GM10847 (cell line): ENCODE data around the gene RUNX3.

Source experiments
- POLR2A ChIP-seq: IDR thresholded peaks from 2 replicates; pipeline ENCODE4 v1.6.1; 2011; ENCODE audit not compliant: insufficient read length; ENCODE audit errors: extremely low read depth

The RUNX3 gene

DNA sequence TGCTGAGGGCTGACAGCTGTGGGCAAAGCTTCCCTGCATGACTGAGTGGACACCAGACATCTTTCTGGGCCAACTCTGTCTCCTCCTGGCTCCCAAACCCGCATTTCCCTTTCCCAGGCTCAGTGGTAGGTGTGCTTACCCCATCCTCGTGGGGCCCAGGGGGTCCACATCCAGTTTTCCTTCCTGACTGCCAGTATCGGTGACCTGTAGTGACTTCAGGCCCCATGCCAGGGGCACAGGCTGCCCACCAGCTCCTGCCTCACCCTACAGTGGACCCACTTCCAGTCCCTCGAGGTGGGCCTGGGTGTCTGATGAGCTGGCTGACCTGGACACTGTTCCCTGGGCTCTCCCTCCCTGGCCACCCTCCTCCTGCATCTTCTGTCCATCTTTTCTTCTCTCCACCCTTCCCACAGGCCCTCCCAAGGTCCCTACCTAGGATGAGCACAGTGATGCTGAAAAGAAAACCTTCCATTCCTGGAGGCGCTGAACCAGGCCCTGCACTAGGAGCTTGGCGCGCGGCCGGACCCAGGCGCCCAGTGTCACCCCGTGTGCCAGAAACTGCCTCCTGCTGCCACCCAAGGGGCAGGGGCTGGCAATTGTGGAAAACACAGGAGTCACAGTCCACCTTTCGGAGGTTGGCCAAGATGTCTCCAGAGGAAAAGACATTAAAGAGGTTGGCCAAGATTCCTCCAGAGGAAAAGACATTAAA lies 67.1 kb downstream of the RUNX3 start:
- no peak for TF ChIP-seq POLR2A

DNA sequence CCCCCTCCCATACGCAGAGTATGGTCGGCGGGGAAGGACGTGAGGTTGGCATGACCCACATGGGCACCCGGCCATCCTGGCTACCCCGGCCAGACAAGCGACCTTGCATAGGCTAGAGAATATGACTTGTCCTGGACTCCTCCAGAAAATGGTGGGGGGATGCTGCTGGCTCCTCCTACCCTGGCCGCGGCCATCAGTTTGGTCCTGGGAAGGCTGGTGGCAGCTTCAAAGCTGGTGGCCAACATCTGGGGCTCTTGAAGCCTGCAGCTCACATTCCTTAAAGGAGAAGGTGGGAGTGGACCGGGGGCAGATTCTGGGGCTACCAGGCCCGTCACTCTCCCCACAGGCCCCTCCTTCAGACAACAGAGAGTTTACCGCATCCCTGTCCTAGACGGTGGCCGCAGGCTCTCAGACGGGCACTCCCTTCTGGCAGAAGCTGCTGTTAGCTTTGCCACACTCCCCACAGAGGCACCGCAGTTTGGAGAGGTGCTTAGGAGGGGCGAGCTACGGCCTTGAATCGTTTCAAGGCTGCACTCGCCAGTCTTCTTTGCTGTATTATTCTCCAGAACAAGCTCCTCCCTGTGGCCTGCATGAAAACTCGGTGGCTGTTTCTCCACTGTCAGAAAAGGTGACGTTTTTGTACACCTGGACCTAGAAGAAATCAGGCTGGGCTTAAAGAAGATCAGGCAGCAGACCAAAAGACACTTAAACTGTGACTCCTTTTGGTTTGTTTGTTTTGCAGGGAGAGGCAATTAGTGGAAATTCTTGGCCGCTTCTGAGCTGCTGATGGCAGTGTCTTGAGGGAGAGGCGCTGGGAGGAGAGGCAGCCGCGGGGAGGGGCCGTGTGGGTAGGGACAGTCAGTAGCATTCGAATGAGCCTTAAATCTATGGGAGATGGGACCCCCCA lies 68.0 kb downstream of the RUNX3 start:
- TF ChIP-seq POLR2A, result no peak

DNA sequence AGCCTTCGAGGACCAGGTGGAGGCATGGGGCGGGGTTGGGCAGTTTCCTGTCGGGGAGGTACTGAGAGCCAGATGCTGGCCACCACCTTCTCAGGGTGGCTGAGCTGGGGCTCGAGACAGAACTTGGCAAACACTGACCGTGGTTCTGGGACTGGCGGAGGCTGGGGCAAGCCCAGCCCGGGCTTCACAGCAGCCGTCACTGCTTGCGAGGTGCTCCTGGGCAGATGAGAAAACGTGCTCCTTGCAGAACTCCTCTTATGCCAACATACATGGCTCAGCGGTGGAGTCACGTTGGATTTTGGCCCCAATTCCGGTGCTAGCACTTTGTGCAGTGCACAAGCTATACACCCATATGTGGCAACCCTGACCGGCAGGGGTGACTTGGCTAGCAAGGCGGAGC lies 69.2 kb downstream of the RUNX3 start:
- TF ChIP-seq POLR2A, result no peak

DNA sequence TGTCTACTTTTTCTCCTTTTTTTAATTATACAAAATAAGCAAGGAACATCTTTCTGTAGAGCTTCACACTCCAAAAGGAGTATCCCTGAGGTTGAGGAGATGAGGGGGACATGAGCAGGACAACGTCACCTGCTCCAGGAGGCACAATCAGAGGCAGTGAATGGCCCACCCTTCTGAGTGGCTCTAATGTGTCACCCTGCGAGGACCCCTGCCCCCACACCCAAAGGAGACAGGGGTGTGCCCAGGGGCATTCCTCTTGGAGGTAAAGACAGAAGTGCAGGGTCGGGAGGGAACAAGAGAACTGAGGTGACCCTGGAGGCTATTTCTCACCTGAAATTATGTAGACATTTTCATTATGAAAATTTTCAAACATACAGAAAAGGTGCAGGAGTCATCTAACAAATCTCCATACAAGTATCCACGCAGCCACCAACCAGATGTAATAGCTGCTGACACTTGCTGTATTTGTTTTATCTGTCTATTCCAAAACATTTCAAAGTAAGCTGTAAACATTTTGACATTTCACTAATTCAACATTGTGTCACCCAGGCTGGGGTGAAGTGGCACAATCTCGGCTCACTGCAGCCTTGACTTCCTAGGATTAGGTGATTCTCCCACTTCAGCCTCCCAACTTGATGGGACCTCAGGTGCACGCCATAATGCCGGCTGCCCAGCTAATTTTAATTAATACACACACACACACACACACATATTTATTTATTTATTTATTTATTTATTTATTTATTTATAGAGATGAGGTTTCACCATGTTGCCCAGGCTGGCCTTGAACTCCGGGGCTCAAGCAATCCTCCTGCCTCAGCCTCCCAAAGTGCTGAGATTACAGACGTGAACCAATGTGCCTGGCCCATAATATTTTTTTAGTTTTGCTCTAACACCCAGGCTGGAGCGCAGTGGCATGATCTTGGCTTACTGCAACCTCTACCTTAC lies 70.7 kb downstream of the RUNX3 start:
- TF ChIP-seq POLR2A, result no peak

DNA sequence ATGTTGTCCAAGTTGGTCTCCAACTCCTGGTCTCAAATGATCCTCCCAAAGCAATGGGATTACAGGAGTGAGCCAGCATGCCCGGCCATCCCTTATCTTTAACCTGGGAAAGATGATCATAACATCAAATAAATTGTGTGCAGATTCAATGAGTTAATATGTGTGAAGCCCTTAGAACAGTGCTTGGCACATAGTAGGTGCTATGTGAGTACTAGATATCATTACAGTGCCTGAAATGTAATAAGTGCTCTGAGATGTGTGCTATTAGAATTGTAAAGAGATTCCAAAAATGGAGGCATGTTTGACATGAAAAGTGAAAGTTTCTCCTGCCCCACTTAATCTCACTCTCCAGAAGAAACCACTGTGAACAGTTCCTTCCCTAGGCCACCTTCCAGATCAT lies 71.8 kb downstream of the RUNX3 start:
- no peak for TF ChIP-seq POLR2A

DNA sequence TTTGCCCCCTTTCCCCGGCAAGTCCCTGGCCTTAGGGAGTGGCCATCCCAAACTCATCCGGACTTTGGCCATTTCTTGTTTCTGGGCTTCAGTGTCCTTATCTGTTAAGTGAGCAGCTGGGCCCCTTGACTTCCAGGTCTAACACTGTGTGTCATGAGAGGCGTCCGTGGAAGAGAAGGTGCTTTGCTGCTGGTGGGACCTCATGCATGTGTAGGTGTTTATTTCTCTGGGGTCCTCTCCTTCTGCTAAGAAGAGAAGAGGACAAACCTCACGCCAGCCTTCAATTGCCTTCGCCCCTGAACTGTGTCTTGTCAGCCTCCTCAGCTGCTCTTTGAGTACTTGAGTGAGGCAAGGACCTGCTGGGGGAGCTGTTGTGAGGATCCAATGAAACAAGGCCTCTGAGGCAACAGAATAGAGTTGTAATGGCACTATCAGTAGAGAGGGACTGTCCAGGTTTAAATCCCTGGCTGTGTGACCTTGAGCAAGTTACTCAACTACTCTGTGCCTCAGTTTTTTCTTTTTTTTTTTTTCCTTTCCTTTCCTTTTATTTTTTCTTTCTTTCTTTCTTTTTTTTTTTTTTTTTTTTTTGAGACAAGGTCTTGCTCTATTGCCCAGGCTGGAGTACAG lies 72.5 kb downstream of the RUNX3 start:
- no peak for TF ChIP-seq POLR2A

DNA sequence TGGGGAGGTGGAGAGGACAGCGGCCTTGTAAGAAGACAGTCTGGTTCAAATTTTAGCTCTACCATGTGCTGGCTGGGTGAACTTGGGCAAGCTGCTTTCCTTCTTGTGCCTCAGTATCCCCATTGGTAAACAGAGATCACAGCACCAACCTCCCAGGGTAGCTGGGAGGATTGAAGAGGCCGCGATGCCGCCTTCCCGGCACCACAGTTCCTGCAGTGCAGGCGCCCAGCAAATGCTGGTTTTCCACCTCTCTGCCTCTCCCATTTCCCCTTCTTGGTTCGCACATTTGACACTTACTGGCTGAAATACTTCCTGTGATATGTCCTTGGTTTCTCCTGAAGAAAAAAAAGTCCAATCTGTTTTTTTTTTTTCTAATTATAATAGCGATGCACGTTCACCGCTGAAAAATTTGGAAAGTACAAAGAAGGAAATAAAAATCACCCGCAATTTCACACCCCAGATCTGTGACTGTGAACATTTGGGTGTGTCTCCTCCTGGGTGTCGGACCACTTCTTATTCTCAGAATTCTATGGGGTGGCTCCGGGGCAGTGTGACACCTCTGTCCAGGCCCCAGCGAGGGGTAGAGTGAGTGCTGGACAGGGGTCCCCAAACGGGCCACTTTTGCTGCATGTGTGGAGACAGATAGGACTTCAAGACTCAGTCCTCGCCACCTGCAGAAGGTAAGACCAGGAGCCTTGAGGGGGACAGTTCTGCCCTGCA lies 73.1 kb downstream of the RUNX3 start:
- no peak for TF ChIP-seq POLR2A

DNA sequence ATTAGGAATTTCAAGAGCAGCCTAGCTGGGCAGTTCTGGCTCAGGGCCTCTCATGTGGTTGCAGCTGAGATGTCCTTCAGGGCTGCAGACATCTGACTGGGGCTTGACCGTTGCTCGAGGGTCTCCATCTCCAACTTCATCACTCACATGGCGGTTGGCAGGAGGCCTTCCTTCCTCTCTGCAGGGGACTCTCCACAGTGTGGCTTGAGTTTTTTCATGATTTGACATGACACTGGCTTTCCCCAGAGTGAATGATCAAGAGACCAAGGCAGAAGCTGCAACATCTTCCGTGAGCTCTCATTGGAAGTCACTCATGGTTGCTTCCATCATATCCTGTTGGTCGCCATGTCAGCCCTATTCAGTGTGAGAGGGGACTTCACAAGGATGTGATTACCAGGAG lies 74.6 kb downstream of the RUNX3 start:
- no peak for TF ChIP-seq POLR2A

DNA sequence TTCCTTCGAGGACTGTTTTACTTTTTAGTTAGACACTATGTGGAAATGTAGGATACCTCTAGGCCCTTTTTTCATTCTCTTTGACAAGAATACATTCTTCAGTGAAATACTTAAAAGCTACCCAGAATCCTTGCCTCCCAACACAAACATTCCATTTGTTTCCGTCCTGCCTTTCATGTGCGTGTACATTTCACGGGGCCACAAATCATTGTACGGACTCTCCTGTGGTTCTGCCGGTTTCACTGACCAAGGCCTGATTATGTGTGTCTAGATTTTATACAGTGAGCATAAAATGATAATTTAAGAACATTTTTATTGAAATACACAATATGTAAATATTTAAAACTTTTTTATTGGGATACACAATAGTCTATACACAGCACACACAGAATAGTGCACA lies 76.4 kb downstream of the RUNX3 start:
- TF ChIP-seq POLR2A, result no peak

DNA sequence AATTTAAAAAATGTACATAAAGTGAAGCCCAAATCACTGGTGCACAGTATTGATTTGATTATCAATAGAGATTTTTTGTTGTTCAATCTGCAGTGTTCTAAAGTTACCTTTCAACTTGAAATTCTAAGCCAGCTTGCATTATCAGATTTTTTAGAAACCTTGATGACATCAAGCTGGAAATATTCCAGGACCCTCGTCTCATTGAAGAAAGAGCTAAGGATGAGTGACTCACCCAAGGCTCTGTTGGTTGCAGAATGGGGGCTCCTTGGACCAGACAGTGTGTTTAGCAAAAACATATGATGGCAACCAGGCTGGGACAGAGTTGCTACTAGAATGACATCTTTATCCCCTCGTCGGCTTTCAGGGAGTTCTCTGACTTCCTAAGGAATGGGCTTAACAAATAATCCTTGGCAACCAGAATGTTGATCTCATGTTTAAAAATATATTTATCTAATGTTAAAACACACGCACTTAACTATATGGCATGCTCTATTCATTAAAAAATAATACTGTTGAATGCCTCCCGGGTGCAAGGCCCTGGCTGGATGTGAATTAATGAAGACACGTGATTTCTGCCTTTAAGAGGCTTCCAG lies 79.7 kb downstream of the RUNX3 start:
- no peak for TF ChIP-seq POLR2A

DNA sequence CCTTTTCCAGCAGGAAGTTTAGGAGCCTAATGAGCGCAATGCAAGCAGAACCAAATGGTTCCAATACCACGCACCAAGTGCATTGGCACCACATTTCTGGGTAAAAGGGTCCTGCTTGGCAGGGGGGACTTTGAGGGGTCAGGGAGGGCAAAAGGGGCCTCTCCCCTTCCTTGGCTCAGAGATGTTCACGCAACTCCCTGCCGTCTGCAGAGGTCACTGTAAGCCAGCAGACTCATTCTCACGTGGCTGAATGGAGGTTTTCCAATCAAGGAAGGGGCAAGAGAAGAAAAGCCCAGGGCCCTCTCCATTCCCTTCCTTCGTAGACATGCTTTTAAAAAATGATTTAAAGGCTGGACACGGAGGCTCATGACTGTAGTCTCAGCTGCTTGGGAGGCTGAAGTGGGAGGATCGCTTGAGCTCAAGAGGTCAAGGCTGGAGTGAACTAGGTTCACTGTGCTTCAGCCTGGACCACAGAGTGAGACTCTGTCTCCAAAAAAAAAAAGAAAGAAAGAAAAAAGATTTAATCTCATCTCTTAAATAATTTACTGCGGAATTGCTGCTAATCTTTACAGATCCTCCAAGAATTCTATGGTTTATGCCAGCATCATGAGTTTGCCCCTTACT lies 80.3 kb downstream of the RUNX3 start:
- no peak for TF ChIP-seq POLR2A
